Measurements from ENCODE around the gene USH2A.

The USH2A gene

GRCh38 chr1:215877452-215877951 lies 545.7 kb downstream of the USH2A start:
- no peak for DNase-seq (ENCODE audit: low read depth in 3 of 3)

- DNase-seq (ENCODE audit: low read depth in 3 of 3), result no peak
These were observed 547.5 kb downstream of the USH2A start for GRCh38 chr1:215875712-215876111.

GRCh38 chr1:215875236-215875635 lies 548.0 kb downstream of the USH2A start:
- DNase-seq (ENCODE audit: low read depth in 3 of 3), result no peak

- DNase-seq (ENCODE audit: low read depth in 3 of 3), result no peak
These were observed 550.6 kb downstream of the USH2A start for GRCh38 chr1:215872658-215873057.

- DNase-seq (ENCODE audit: low read depth in 3 of 3), result no peak
These were observed 554.7 kb downstream of the USH2A start for GRCh38 chr1:215868500-215868899.

GRCh38 chr1:215865060-215865459 lies 558.2 kb downstream of the USH2A start:
- no peak for DNase-seq (ENCODE audit: low read depth in 3 of 3)

- DNase-seq (ENCODE audit: low read depth in 3 of 3), result no peak
These were observed 559.5 kb downstream of the USH2A start for GRCh38 chr1:215863796-215864195.

- no peak for DNase-seq (ENCODE audit: low read depth in 3 of 3)
These were observed 562.4 kb downstream of the USH2A start for GRCh38 chr1:215860833-215861232.

- DNase-seq (ENCODE audit: low read depth in 3 of 3), result no peak
These were observed 565.9 kb downstream of the USH2A start for GRCh38 chr1:215857317-215857716.

- no peak for DNase-seq (ENCODE audit: low read depth in 3 of 3)
These were observed 577.9 kb downstream of the USH2A start for GRCh38 chr1:215845234-215845891.

- DNase-seq (ENCODE audit: low read depth in 3 of 3), result no peak
These were observed 578.5 kb downstream of the USH2A start for GRCh38 chr1:215844777-215845176.

- DNase-seq (ENCODE audit: low read depth in 3 of 3), result no peak
These were observed 579.0 kb downstream of the USH2A start for GRCh38 chr1:215844266-215844665.

GRCh38 chr1:215842905-215843304 lies 580.3 kb downstream of the USH2A start:
- DNase-seq (ENCODE audit: low read depth in 3 of 3), result no peak

- DNase-seq (ENCODE audit: low read depth in 3 of 3), result no peak
These were observed 587.3 kb downstream of the USH2A start for GRCh38 chr1:215835951-215836350.

GRCh38 chr1:215833941-215834729 lies 589.1 kb downstream of the USH2A start:
- DNase-seq (ENCODE audit: low read depth in 3 of 3), result no peak

GRCh38 chr1:215830226-215830810 lies 592.9 kb downstream of the USH2A start:
- no peak for DNase-seq (ENCODE audit: low read depth in 3 of 3)

GRCh38 chr1:215825056-215825455 lies 598.2 kb downstream of the USH2A start:
- DNase-seq (ENCODE audit: low read depth in 3 of 3), result no peak

- no peak for DNase-seq (ENCODE audit: low read depth in 3 of 3)
These were observed 599.0 kb downstream of the USH2A start for GRCh38 chr1:215824245-215824644.

GRCh38 chr1:215819114-215819513 lies 604.1 kb downstream of the USH2A start:
- DNase-seq (ENCODE audit: low read depth in 3 of 3), result no peak

GRCh38 chr1:215807911-215808436 lies 615.3 kb downstream of the USH2A start:
- DNase-seq (ENCODE audit: low read depth in 3 of 3), result no peak

- DNase-seq (ENCODE audit: low read depth in 3 of 3), result no peak
These were observed 616.0 kb downstream of the USH2A start for GRCh38 chr1:215807218-215807617.

- no peak for DNase-seq (ENCODE audit: low read depth in 3 of 3)
These were observed 625.4 kb downstream of the USH2A start for GRCh38 chr1:215797859-215798258.

- DNase-seq (ENCODE audit: low read depth in 3 of 3), result no peak
These were observed 629.1 kb downstream of the USH2A start for GRCh38 chr1:215794156-215794555.

Measured in stimulated activated CD4-positive, alpha-beta T cell treated with anti-CD3 and anti-CD28 coated beads, TNF-alpha, amount 100 ng/mL, for 4 hours (primary cell).